OCI-LY1 (cell line): ENCODE results near the gene DCC.

Experiments
- H2AFZ ChIP-seq: fragments of 200-600 bp; sonication (generic), shearing (Covaris generic); 2 replicates; pipeline ENCODE4 v1.6.0; 2014; ENCODE audit warnings: antibody characterized with exemption, mild to moderate bottlenecking, low read length
- H3F3A ChIP-seq: fragments of 200-600 bp; sonication (generic), shearing (Covaris generic); 2 replicates; pipeline ENCODE4 v1.6.0; 2014; ENCODE audit warnings: mild to moderate bottlenecking, antibody characterized with exemption, low read length, moderate library complexity; ENCODE audit not compliant: insufficient read depth
- H3K27ac ChIP-seq: fragments of 200-600 bp; sonication (generic); 2 replicates; pipeline ENCODE4 v1.5.1; 2014; ENCODE audit warnings: low read length, mixed run types, mild to moderate bottlenecking, low read depth; ENCODE audit not compliant: poor library complexity, severe bottlenecking
- H3K27me3 ChIP-seq: fragments of 200-600 bp; sonication (generic); 2 replicates; pipeline ENCODE4 v1.6.0; 2014; ENCODE audit warnings: antibody characterized with exemption, mild to moderate bottlenecking, low read length, moderate library complexity; ENCODE audit not compliant: insufficient read depth
- H3K36me3 ChIP-seq: fragments of 200-600 bp; sonication (generic); 2 replicates; pipeline ENCODE4 v1.6.1; 2014; ENCODE audit warnings: mild to moderate bottlenecking, antibody characterized with exemption, low read length, moderate library complexity, mixed read lengths; ENCODE audit not compliant: insufficient read depth
- H3K4me1 ChIP-seq: fragments of 200-600 bp; sonication (generic); 2 replicates; pipeline ENCODE4 v1.5.1; 2014; ENCODE audit warnings: mild to moderate bottlenecking, low read length, moderate library complexity; ENCODE audit not compliant: insufficient read depth, severe bottlenecking
- H3K4me2 ChIP-seq: fragments of 200-600 bp; sonication (generic), shearing (Covaris generic); 2 replicates; pipeline ENCODE4 v1.6.1; 2014; ENCODE audit warnings: low read length
- H3K4me3 ChIP-seq: fragments of 200-600 bp; sonication (generic); 2 replicates; pipeline ENCODE4 v1.5.1; 2014; ENCODE audit warnings: low read length, low read depth, mild to moderate bottlenecking, mixed read lengths; ENCODE audit not compliant: poor library complexity, severe bottlenecking
- H3K79me2 ChIP-seq: fragments of 200-600 bp; shearing (Covaris generic); 2 replicates; pipeline ENCODE4 v1.6.1; 2016; ENCODE audit warnings: mixed run types, low read length, mixed read lengths; ENCODE audit not compliant: insufficient read depth
- H3K9ac ChIP-seq: fragments of 200-600 bp; sonication (generic), shearing (Covaris generic); 2 replicates; pipeline ENCODE4 v1.6.1; 2014; ENCODE audit warnings: mild to moderate bottlenecking, low read length, mixed read lengths
- H3K9me2 ChIP-seq: fragments of 200-600 bp; sonication (generic), shearing (Covaris generic); 2 replicates; pipeline ENCODE4 v1.6.1; 2014; ENCODE audit warnings: low read depth, mild to moderate bottlenecking, low read length, mixed read lengths
- H3K9me3 ChIP-seq: fragments of 200-600 bp; shearing (Covaris generic); 2 replicates; pipeline ENCODE4 v1.6.1; 2014; ENCODE audit warnings: low read length, mixed read lengths
- H4K20me1 ChIP-seq: fragments of 200-600 bp; sonication (generic), shearing (Covaris generic); 2 replicates; pipeline ENCODE4 v1.6.0; 2016; ENCODE audit warnings: mild to moderate bottlenecking, low read length; ENCODE audit not compliant: insufficient read depth
- EZH2 ChIP-seq: fragments of 200-600 bp; sonication (generic), shearing (Covaris generic); IDR thresholded peaks from 2 replicates; pipeline ENCODE4 v1.8.0; 2017; ENCODE audit warnings: borderline replicate concordance, mixed run types, mild to moderate bottlenecking, antibody characterized with exemption, low read length, moderate library complexity, mixed read lengths
- TF ChIP-seq, protein P1 (sequence below): fragments of 200-600 bp; sonication (generic), shearing (Covaris generic); IDR thresholded peaks from 2 replicates; pipeline ENCODE4 v1.5.1; 2017; ENCODE audit warnings: mild to moderate bottlenecking, antibody characterized with exemption, low read length, moderate library complexity, mixed read lengths

Gene DCC

DNA sequence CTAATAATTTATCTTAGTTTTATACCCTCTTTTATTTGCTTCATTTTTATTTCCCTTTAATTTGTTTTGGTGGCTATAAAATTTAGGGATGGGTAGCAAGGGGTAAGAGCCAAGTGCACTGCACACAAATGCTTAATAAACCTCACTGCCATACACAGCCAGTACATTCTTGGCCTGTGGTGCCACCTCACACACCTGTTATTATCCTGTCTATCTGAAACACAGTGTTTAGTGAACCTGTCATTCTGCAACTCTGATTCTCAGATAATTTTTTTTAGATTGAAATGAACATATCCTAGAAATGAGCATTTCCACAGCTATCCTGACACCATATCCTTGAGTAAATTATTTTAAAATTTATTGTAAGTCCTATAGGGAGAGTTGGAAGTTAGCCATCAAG is 807.5 kb downstream of the DCC start:
- H3K9me2 ChIP-seq = no peaks in the 10 kb centered on the region
- H3K4me3 ChIP-seq = no peak overlapping the region
- H3K79me2 ChIP-seq = no peaks in the 10 kb centered on the region
- no peaks in the 10 kb centered on the region for H3K9me3 ChIP-seq
- no peaks in the 10 kb centered on the region for H3K4me1 ChIP-seq
- TF ChIP-seq, protein P1, sequence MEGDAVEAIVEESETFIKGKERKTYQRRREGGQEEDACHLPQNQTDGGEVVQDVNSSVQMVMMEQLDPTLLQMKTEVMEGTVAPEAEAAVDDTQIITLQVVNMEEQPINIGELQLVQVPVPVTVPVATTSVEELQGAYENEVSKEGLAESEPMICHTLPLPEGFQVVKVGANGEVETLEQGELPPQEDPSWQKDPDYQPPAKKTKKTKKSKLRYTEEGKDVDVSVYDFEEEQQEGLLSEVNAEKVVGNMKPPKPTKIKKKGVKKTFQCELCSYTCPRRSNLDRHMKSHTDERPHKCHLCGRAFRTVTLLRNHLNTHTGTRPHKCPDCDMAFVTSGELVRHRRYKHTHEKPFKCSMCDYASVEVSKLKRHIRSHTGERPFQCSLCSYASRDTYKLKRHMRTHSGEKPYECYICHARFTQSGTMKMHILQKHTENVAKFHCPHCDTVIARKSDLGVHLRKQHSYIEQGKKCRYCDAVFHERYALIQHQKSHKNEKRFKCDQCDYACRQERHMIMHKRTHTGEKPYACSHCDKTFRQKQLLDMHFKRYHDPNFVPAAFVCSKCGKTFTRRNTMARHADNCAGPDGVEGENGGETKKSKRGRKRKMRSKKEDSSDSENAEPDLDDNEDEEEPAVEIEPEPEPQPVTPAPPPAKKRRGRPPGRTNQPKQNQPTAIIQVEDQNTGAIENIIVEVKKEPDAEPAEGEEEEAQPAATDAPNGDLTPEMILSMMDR = no peak
- no peak for TF ChIP-seq EZH2
- H4K20me1 ChIP-seq = no peaks in the 10 kb centered on the region
- no peak overlapping the region for H3K27ac ChIP-seq
- no peak overlapping the region for H3K9ac ChIP-seq
- no peaks in the 10 kb centered on the region for H3F3A ChIP-seq
- H3K27me3 ChIP-seq = no peaks in the 10 kb centered on the region
- no peak overlapping the region for H2AFZ ChIP-seq
- no peaks in the 10 kb centered on the region for H3K36me3 ChIP-seq
- H3K4me2 ChIP-seq = no peak overlapping the region

DNA sequence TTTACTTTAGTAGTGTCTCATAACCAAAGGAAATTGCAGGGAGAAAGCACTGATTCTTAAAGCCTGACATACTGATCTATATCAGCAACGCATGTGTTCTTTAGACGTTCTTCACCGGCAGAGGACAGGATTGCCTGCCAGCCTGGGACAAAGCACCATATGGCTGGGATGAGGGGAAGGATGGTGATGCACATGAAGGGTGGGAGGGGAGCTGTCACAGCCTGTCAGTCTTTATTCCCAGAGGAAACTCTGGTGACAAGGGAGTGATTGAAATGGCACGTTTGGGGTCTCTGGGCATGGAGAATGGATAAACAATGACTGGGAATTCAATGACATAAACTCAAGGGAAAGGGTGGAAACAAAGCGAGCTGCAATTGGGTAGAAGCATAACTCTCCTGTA is 808.1 kb downstream of the DCC start:
- Histone ChIP-seq H3K9ac (no peak overlapping the region), H3F3A (no peaks in the 10 kb centered on the region), H4K20me1 (no peaks in the 10 kb centered on the region), H3K36me3 (no peaks in the 10 kb centered on the region), H2AFZ (no peak overlapping the region), H3K79me2 (no peaks in the 10 kb centered on the region), H3K4me1 (no peaks in the 10 kb centered on the region), H3K4me3 (no peak overlapping the region), H3K4me2 (no peak overlapping the region), H3K27ac (no peak overlapping the region), H3K27me3 (no peaks in the 10 kb centered on the region), H3K9me2 (no peaks in the 10 kb centered on the region), H3K9me3 (no peaks in the 10 kb centered on the region)
- TF ChIP-seq EZH2 = no peak
- TF ChIP-seq, protein P1 = no peak

DNA sequence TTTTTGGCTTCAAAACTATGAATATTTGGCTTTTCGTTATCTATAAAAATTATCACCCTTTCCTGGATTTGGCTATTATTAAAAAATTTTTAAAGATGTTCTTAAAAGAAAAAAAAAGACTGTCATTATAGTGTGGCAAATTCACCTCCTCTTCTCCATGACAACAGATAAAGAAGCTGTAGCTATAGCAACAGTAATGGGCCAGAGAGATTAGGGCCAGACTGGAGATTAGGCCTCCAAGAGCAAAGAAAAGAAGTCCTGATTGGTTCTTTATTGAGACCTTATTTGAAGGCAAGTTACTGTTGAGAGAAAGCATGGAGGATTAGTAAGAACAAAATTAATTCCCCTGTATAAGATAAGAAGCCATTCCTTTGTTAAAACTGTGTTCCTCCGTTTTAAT is 812.5 kb downstream of the DCC start:
- H3K9ac ChIP-seq = no peak overlapping the region
- H4K20me1 ChIP-seq = no peaks in the 10 kb centered on the region
- TF ChIP-seq, protein P1 = no peak
- TF ChIP-seq EZH2 = no peak
- H3K9me2 ChIP-seq = no peaks in the 10 kb centered on the region
- H3K4me3 ChIP-seq = no peak overlapping the region
- no peak overlapping the region for H3K27ac ChIP-seq
- H3F3A ChIP-seq = no peaks in the 10 kb centered on the region
- H3K4me1 ChIP-seq = no peaks in the 10 kb centered on the region
- no peak overlapping the region for H2AFZ ChIP-seq
- H3K9me3 ChIP-seq = no peaks in the 10 kb centered on the region
- no peaks in the 10 kb centered on the region for H3K27me3 ChIP-seq
- no peaks in the 10 kb centered on the region for H3K36me3 ChIP-seq
- no peaks in the 10 kb centered on the region for H3K79me2 ChIP-seq
- H3K4me2 ChIP-seq = no peak overlapping the region
